Erythroblast (primary cell): Measurements from ENCODE around the gene ZMPSTE24.

Source experiments
- GATA1 ChIP-seq: IDR thresholded peaks from 2 replicates; pipeline ENCODE4 v1.6.1; 2011; ENCODE audit warnings: low read depth, mild to moderate bottlenecking, control low read depth, low read length, moderate library complexity
- POLR2A ChIP-seq: IDR thresholded peaks from 2 replicates; pipeline ENCODE4 v1.6.1; 2011; ENCODE audit warnings: mild to moderate bottlenecking, low read length

DNA sequence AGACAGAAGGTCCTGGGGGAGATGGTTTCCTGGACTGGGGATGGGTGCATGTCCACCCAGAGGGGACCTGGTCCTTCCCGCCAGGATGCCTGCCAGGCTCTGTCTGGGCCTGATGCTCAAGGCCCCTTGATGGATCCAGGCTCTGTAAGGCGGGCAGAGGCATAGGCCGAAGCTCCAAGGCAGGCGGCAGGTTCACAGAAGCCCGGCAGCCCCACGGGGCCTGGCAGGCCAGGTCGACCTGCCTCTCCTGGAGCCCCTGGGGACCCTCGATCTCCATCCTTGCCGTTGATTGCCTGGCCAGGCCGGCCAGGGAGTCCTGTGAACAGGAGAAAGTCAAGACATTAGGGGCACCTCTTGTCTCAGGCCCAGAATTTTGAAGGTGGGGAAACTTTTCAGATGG is 43.0 kb downstream of the ZMPSTE24 start:
- TF ChIP-seq POLR2A (no peak), GATA1 (no peak)
